Colon (tissue), 2 donors: ENCODE results near the gene AREG.
"Not testable (repeated sequence)": the region's sequence is repeated elsewhere in the genome, so short reads cannot be mapped to it uniquely, and the experiment has no call there.

ENCODE experiments used
- FAIRE-seq: peaks from 2 replicates; lab custom pipeline; 2012; peaks lifted over from hg19 to GRCh38; lab: Jason Lieb, UNC
- donor health status: control.
- donor health status: control.

The AREG gene

DNA sequence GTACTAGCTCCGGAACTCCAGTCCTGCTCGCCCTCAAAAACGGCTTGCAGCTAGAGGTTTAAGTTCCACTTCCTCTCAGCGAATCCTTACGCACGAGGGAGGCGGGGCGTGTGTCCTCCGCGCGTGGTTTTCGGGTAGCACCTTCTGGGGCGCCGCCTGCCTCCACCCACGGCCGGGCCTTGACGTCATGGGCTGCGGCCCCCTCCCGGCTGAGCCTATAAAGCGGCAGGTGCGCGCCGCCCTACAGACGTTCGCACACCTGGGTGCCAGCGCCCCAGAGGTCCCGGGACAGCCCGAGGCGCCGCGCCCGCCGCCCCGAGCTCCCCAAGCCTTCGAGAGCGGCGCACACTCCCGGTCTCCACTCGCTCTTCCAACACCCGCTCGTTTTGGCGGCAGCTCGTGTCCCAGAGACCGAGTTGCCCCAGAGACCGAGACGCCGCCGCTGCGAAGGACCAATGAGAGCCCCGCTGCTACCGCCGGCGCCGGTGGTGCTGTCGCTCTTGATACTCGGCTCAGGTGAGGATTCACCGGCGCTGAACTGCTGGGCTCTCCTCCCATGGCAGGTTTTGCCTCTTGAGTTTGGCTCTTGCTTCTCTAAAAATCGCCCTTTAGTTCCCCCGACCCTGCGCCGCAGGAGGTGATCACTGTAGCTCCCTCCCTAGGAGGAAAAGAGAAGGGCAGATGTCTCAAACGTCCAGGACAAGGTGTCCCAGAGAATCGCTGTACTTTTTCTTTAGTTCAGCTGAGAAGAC lies at the start of gene AREG:
Gene AREG (plus strand): TSS at position 246 of the 752 bp plus-strand sequence. CDS start 210 bp downstream, at position 456.
- FAIRE-seq, result no peak

GRCh38 chr4:74395633-74396032 lies 49.3 kb upstream of the AREG start:
- FAIRE-seq, result no peak

DNA sequence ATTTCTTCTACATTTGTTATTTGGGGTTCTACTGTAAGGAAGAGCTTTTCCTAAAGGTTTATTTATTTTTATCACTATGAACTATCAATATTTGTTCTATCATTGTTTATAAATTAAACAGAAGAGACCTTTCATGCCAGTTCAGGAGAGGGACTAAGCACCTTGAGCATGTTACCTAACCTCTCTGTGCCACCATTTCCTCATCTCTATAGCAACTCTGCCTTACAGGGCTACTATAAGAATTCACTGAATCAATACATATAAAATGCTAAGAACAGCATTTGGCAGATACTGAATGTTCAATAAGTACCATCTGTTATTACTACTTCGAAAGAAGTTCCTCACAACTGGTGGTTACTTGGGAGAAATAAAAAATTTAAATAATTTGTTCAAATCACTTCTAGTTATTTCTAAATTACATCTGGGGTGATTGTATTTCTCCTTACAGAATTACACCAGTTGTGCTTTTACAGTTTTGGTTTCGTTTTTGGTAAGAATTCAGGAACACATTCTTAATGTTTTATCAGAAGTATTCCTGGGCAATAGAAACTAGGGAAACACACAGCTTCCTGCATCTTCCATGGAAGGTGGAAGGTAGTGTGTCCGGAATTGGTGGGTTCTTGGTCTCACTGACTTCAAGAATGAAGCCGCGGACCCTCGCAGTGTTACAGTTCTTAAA lies 47.0 kb upstream of the AREG start:
- peak; percentile 61 for FAIRE-seq

DNA sequence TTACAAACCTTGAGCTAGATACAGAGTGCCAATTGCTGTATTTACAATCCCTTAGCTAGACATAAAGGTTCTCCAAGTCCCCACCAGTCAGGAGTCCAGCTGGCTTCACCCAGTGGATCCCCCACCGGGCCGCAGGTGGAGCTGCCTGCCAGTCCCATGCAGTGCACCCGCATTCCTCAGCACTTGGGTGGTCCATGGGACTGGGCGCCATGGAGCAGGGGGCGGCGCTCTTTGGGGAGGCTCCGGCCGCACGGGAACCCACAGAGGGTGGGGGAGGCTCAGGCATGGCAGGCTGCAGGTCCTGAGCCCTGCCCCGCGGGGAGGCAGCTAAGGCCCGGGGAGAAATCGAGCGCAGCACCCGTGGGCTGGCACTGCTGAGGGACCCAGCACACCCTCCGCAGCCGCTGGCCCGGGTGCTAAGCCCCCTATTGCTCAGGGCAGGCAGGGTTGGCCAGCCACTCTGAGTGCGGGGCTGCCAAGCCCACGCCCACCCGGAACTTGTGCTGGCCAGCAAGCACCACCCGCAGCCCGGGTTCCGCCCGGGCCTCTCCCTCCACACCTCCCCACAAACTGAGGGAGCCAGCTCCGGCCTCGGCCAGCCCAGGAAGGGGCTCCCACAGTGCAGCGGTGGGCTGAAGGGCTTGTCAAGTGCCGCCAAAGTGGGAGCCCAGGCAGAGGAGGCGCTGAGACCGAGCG lies 45.9 kb upstream of the AREG start:
- FAIRE-seq, result not testable (repeated sequence)

DNA sequence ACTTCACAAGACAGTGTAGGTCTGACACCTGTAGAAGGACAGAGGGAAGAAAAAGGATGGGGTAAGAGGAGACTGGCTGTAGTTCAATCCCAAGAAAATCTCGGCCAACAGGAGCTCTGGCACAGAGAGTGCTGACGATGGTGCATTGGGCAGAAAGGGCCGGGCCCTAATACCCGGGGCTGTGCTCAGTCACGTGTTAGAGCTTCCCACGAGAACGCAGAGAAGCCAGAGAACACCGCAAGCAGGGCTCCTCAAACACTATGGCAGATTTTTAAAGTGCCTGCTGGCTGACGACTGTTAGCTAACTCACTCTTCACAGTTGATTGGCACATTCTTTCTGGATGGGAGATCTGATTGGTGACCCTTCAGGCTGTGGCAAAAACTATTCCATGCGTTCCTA lies 44.5 kb upstream of the AREG start:
- no peak for FAIRE-seq

DNA sequence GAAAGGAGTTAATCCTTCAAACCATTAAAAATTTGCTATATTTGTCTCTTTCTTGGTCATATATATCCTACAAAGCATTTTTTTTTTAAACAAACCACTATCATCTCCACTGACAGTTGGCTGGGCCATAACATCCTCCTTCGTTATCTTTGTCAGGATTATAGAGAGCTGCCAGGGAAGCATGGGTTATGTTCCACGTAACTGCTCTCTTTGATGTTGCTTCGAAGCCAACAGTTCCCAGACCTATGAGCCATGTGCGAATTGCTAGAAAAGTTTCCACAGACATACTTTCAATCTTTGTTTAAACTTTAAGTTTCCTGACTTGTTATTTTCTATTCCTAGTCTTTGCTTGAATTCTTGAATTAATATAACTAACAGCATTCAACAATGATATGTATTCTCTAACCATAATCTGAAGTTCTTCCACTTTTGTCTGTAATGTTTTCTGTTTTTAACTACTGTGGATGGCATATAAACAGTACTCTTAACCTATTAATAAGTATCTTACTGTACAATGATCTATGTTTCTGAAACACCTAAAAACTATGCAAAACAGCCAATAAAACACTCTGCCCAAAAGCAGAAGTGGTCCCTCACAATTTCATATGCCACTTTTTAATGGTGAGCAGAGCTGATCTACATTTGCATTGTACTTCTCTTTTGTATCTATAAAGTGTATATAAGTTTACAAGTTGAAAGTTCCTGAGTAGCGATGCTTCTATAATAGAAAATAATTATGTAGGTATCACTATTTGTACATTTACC lies 42.1 kb upstream of the AREG start:
- peak; percentile 21 for FAIRE-seq

DNA sequence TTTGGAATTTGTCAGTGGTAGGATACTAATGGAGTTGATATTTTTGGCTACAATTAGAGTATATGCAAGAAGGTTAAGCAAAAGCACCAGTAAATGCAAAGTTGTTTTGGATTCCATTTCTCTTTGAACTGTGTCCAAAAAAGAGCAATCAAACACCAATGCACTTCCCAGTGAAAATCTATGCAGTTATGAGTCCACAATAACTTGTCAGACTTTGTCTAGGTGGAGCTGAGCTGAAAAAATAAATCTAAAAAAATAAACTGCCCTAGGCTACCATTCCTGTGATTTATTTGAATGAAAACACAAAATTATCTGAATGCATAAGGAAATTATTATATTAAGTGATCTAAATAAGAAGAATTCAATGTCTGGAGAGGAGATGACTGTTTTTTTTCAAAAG lies 37.0 kb upstream of the AREG start:
- no peak for FAIRE-seq

DNA sequence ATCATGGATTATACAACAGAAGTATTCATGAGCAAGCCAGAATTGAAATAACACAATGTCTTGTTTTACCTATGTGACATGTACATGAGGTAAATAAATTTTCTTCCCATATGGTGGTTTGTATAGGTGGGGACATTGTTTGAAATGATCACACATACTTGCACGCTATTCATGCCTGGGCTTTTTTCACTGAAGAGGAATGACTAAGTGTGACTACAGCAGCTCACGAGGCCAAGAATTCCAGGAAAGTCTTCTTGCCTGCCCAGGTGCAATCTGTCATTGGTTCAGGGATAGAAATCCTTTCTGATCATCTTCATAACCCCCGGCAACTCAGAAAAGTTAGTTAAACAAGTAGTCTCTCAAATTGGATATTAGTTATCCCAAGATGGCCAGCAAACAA lies 36.3 kb upstream of the AREG start:
- FAIRE-seq, result no peak

GRCh38 chr4:74410272-74410671 lies 34.7 kb upstream of the AREG start:
- FAIRE-seq, result no peak

DNA sequence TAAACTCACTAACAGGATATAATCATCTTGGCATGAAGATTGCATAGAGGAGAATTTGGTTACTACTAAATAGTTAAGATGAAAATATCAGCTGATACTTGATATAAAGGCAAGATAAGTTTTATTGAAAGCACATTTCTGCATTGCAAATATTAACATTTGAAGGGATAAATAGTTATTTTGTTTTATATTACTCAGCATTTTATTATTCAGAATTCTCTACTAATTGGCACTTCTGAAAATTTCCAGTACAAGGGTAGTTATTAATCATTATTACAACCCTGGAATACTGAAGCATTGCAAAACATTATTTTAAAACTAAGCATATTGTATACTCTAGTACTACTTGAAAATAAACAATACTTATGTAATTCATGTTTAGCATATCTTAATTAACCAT lies 32.7 kb upstream of the AREG start:
- FAIRE-seq, result no peak

DNA sequence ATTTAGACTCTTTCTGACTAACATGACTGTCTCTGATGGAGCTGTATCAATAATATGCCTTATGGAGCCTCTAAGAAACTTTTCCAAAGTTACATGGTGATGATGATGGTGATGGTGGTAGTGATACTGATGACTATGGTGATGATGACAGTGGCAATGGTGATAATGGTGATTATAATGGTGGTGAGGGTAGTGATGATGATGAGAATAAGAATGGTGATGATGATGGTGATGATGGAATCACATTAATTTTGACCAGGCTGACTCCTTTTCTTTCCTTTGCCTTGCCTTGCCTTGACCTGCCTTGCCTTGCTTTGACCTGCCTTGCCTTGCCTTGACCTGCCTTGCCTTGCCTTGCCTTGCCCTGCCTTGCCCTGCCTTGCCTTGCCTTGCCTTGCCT lies 31.7 kb upstream of the AREG start:
- FAIRE-seq, result no peak

DNA sequence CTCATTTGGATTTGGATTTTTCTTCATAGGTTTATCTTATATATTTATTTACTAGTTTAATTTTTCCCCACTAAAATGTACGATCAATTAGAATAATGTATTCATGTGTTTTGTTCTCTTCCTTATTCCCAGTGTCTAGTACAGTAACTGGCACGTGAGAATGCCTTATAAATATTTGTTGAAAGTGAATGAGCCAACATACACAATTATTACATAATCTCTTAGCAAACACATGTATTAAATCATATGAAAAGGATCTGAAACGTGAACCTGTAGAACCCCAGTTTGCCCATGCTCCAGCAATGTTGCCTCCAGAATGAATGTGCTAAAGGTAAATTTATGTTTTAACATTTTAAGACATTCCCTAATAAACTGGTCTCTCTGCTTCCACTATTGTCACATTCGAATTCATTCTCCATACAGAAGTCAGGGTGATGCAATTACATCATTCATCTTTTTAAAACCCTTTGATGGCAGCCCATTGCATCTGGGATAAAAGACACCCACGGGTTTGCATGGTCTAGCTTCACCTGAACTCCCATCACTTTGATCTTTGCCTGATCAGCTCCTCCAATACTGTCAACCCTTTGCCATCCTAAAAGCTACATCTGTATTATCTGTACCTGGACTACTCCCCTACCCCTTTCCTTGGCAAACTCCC lies 30.7 kb upstream of the AREG start:
- FAIRE-seq, result no peak

DNA sequence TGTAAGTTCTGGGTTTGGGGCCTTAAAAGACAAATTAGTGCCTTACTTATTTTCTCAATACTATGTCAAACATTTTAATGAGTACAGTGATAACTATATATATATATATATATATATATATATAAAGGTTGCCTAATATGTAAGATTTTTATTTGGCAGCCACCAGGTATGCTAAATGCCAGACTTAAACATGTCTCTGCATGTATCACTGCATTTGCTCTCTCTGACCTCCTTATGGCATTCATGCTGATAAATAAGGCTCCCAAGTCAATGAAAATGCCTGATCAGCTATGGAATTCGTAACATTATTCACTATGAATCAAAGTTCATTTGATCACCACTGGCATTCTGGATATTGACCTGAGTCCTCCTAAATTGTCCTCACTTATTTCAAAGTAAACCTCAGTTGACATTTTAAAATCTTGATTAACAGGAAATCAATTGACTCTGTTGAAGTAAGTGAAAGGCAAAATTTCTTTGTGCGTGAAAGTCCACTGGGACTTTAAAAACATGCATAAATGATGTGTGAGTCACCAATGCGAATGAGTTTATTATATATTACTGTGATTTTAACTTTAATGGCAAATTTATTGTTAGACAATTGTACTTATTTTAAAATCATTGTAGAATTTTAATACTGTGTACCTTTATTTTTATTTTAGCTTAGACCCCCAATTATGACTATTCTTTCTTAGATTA lies 29.2 kb upstream of the AREG start:
- no peak for FAIRE-seq

DNA sequence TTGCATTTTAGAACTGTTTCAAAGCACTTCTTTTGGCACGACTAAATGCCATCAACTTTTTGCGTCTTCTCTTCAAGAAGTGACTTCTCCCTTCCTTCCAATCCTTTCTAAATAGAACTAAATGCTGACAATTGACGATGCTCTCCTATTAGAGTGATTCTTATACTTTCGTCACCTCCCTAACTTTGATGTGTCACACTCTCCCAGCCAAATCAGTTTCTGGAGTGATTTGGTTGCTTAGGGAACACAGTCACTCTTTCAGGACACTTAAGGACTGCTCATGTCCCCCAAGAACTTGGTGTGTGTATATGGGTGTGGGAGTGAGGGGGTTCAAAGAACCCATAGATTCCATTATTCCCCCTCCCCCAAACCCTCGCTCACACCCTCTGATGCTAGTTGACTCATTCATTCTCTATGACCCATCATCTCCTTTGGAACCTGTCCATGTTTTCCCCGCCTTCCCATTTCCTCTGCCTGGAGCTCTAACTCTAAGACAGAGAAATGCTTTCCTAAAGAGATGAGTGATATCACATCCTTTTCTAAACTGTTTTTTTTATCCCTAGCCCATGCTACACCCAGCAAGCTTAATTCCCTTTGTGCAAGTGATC lies 26.8 kb upstream of the AREG start:
- no peak for FAIRE-seq

DNA sequence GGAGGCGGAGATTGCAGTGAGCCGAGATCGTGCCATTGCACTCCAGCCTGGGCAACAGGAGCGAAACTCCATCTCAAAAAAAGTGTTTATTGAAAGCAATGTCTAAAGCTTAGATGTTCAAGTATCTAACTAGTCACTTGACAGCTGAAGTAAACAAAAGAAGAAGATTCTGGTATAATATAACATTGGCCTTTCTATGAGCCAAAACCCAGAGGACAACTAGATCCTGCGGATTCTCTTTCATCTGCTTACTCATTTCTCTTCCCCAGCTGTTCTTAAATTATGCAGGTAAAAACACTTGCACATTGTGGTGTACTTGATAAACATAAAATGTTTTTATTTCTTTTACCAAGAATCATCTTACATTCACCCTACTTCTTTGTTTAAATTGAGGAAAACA lies 24.1 kb upstream of the AREG start:
- no peak for FAIRE-seq

DNA sequence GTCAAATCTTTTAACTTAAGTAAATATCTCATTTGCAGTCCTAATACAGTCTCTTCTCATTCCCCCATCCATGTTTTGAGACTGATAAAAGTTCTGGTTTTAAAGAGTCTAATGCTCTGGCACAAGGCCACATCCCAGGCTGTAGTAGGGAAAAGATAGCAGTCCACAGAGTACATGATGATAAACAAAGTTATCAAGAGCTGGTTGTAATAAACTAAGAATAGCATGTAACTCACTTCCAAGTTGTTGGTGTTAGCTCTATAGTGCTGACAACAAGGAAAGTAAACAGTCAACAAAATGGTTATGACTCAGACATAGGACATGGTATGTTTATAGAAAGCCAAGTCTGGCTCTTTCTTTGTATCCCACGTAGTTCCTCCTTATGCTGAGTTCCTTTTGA lies 21.8 kb upstream of the AREG start:
- FAIRE-seq, result no peak

- peak; percentile 24 for FAIRE-seq
Observed at GRCh38 chr4:74424111-74424510, 20.8 kb upstream of the AREG start.

GRCh38 chr4:74426101-74426500 lies 18.8 kb upstream of the AREG start:
- no peak for FAIRE-seq

DNA sequence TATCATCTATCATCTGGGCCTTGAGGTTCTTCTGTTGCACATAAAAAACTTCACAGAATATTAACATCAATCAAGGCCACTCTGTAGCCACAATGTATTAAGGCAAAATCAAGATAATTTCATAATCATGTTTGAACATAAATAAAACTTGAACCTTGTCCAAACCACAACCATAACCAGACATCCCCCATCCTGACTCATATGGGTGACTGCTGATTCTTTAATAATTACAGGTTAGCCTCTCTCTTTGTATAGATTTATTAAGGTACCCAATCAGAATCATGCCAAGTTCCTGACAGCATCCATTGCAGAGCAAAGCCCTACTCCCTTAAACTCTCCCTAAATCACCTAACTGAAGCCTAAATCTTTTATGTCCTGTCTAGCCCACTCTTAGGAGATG lies 16.7 kb upstream of the AREG start:
- FAIRE-seq, result no peak

GRCh38 chr4:74431113-74431826 lies 13.7 kb upstream of the AREG start:
- no peak for FAIRE-seq
